Activated gamma-delta T cell (primary cell): ENCODE measurements around the gene GDPD1.
"Not testable (repeated sequence)": the region's sequence is repeated elsewhere in the genome, so short reads cannot be mapped to it uniquely, and the experiment has no call there.

Experiments used
- DNase-seq: peaks from one replicate; lab custom pipeline; 2025; lab: John Stamatoyannopoulos, UW

GDPD1 gene

DNA sequence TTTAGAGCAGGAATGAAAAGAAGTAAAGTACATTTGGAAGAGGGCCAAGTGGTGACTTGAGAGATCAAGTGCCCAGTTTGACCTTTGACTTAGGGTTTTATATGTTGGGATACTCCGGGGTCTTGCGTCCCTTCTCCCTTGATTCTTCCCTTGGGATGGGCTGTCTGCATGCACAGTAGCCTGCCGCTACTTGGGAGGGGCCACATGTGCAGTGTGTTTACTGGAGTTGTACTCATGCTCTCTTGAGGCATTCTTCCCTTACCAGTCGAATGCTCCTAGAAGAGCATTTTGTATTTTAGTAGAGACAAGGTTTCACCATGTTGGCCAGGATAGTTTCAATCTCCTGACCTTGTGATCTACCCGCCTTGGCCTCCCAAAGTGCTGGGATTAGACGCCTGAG is 23.8 kb downstream of the GDPD1 start:
- no peak for DNase-seq

- DNase-seq, result no peak
Observed at GRCh38 chr17:59254742-59255141, 34.4 kb downstream of the GDPD1 start.

- DNase-seq, result no peak
Observed at GRCh38 chr17:59257101-59257500, 36.8 kb downstream of the GDPD1 start.

DNA sequence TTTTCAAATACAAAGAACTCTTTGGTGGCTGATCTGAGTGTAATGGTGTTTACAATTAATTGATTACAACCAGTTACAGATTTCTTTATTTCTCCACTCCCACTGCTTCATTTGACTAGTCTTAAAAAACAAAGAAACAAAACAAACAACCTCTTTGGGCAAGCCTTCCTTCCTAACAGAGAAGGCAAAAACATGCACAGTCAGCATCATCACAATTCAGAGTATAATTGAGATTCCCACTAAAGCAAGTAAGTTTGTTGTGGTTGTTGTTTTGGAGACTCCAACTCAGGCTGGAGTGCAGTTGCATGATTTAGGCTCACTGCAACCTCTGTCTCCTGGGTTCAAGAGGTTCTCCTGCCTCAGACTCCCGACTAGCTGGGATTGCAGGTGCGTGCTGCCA is 40.4 kb downstream of the GDPD1 start:
- DNase-seq, result no peak

DNA sequence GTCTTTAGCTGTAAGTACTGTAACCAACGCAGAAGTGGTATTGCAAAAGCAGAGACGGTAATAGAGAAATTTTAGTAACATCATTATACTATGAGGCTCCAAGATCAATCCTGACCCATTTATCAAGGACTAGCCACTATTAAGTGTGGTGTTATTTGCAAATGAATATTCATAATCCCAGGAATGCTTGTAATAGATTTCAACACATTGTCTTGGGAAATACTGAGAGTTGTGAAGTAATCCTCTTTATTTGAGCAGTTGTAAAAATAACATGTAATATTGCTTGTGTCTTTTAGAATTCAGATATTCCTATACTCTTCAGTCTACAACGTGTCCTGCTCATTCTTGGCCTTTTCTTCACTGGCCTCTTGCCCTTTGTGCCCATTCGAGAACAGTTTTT is 46.4 kb downstream of the GDPD1 start:
- no peak for DNase-seq

GRCh38 chr17:59267776-59268175 is 47.5 kb downstream of the GDPD1 start:
- no peak for DNase-seq

GRCh38 chr17:59275618-59276017 is 55.3 kb downstream of the GDPD1 start:
- DNase-seq, result no peak

GRCh38 chr17:59277031-59277430 is 56.7 kb downstream of the GDPD1 start:
- DNase-seq, result no peak

GRCh38 chr17:59278406-59278805 is 58.1 kb downstream of the GDPD1 start:
- no peak for DNase-seq

GRCh38 chr17:59284317-59284716 is 64.0 kb downstream of the GDPD1 start:
- DNase-seq, result no peak

DNA sequence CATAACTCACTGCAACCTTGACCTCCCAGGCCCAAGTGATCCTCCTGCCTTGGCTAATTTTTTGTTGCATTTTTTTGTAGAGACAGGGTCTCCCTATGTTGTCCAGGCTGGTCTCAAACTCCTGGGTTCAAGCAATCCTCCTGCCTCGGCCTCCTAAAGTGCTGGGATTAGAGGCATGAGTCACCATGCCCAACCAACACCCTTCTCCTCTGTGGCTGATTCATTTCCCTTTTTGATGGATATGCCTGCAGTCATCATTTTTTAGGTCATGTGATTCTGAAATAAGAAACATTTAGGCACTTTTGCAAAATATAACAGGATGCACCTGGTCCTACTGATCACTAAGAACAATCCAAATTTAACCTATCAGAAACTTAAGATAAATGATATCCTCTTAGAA is 67.1 kb downstream of the GDPD1 start:
- no peak for DNase-seq

- DNase-seq, result no peak
Observed at GRCh38 chr17:59287891-59288290, 67.6 kb downstream of the GDPD1 start.

DNA sequence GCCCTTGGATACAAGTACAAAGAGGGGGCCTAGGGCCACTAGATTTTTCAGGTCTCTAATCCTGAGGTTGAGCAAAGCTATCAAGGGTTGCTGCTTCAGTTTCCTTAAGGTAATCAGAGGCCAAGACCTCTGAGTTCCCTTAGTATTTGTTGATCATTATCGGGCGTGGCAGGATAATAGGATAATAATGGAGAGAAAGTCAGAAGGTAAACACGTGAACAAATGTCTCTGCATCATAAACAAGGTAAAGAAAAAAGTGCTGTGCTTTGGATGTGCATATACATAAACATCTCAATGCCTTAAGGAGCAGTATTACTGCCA is 69.6 kb downstream of the GDPD1 start:
- DNase-seq, result no peak

DNA sequence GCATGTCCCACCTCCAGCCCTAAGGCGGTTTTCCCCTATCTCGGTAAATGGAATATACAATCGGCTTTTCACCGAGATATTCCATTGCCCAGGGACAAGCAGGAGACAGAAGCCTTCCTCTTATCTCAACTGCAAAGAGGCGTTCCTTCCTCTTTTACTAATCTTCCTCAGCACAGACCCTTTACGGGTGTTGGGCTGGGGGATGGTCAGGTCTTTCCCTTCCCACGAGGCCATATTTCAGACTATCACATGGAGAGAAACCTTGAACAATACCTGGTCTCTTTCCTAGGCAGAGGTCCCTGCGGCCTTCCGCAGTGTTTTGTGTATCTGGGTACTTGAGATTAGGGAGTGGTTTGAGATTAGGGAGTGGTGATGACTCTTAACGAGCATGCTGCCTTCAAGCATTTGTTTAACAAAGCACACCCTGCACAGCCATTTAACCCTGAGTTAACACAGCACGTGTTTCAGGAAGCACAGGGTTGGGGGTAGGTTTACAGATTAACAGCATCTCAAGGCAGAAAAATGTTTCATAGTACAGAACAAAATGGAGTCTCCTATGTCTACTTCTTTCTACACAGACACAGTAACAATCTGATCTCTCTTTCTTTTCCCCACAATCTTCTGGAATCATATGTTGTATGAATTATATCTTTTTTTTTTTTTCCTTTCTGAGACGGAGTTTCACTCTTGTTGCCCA is 70.1 kb downstream of the GDPD1 start:
- DNase-seq, result not testable (repeated sequence)

DNA sequence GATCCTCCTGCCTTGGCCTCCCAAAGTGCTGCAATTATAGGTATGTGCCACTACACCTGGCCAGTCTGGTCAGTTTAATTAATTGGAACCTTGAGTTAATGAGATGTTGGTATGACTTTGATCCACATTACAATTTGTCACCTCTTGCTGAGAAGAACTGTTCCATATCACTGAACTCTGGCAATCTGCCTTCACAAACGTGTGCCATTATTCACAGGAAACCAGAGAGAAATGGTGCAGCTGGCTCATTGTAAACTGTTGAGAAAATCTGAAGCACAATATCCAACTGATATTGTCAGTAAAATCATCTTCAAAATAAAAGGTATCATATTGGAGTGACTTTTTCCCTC is 71.8 kb downstream of the GDPD1 start:
- DNase-seq, result no peak

- no peak for DNase-seq
Observed at GRCh38 chr17:59296190-59296589, 75.9 kb downstream of the GDPD1 start.

DNA sequence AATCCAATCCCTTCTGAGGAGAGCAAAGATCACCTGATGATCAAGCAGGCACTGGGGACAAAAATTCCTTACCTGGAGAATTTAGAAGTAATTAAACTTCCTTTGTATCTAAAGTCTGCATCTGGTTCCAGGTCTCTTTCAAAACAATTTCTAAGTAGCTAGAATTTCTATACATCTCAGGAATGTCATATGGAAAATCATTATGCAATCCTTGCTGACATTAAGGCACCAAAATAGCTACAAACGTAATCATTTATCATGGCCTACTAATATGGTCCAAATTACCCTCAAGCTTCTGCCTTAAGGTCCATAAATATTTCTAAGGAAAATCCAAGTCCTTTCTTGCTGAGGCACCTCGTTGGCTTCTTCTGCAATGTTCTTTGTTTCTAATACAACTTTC is 78.2 kb downstream of the GDPD1 start:
- DNase-seq, result no peak

- no peak for DNase-seq
Observed at GRCh38 chr17:59299400-59300092, 79.2 kb downstream of the GDPD1 start.

- no peak for DNase-seq
Observed at GRCh38 chr17:59300941-59301340, 80.6 kb downstream of the GDPD1 start.

GRCh38 chr17:59304811-59305210 is 84.5 kb downstream of the GDPD1 start:
- no peak for DNase-seq

GRCh38 chr17:59310263-59310920 is 90.1 kb downstream of the GDPD1 start:
- no peak for DNase-seq

GRCh38 chr17:59311051-59311468 is 90.7 kb downstream of the GDPD1 start:
- DNase-seq, result no peak

GRCh38 chr17:59311521-59311920 is 91.2 kb downstream of the GDPD1 start:
- not testable (repeated sequence) for DNase-seq
